HG02885 (cell line): ENCODE results near the gene SLC25A23.
"Not testable (repeated sequence)": the region's sequence is repeated elsewhere in the genome, so short reads cannot be mapped to it uniquely, and the experiment has no call there.

Experiments used
- ATAC-seq: cut with Tn5 transposase; IDR thresholded peaks from one replicate; pipeline ENCODE4 v1.9.1; 2021; ENCODE audit warnings: mild to moderate bottlenecking; ENCODE audit not compliant: unreplicated experiment, poor library complexity

Gene SLC25A23

DNA sequence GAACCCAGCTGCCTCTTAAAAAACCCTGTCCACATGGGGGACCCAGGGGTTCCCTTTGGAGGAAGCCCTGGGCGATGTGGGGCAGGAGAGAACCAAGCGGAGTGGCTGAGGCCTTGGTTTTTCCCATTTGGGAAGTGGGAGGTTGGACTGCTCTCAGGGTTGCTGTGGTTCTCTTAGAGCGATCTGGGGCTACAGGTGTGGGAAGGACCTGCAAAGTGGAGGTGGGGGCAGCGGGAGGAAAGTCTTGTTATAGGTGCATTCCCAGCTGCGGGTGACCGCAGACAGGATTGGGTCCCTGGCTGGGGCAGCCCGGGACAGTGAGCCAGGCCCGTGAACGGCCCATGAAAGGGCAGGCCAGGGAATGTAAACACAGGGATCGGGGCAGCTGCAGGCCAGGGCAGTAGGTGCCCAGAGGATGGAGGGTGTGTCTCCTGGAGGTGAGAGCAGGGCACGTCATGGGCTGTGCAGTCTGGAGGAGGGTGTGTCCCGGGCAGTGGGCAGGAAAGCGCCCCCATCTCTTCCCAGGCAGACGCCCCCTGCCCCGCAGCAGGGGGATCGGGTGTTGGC, 814 bp downstream of the SLC25A23 start:
- ATAC-seq: no peak

- ATAC-seq: no peak
Measured at GRCh38 chr19:6457958-6458694, 1.5 kb downstream of the SLC25A23 start.

- ATAC-seq: no peak
Measured at GRCh38 chr19:6455924-6456323, 3.7 kb downstream of the SLC25A23 start.

DNA sequence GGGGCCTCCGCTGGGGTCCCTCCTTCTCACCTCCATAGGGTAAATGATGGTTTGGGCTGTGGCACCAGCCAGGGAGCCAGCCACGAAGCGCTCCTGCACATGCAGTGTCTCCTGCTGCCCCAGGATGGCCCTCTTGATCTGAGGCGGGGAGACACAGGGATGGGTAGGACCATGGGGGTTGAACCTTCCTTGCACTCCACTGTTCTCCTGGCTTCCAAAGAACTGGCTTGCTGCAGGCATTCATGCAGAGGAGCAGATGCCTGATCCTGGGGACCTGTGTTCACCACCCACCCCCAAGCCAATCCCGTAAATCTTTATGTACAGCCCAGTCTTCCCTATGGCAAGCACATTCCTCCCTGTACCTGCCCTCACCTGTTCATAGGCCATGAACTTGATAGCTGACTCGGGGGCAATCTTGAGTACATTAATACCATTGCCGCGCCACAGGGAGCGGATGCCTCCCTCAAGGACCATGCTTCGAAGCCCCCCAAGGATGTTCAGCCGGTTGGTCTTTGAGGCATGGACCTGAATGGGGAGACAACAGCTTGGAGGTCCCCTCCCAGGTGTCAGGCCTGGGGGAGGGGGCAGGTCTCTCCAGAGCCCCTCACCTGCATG, 5.5 kb downstream of the SLC25A23 start:
- ATAC-seq: no peak

GRCh38 chr19:6452899-6453298, 6.7 kb downstream of the SLC25A23 start:
- ATAC-seq: no peak

- no peak for ATAC-seq
Measured at GRCh38 chr19:6452223-6452614, 7.4 kb downstream of the SLC25A23 start.

DNA sequence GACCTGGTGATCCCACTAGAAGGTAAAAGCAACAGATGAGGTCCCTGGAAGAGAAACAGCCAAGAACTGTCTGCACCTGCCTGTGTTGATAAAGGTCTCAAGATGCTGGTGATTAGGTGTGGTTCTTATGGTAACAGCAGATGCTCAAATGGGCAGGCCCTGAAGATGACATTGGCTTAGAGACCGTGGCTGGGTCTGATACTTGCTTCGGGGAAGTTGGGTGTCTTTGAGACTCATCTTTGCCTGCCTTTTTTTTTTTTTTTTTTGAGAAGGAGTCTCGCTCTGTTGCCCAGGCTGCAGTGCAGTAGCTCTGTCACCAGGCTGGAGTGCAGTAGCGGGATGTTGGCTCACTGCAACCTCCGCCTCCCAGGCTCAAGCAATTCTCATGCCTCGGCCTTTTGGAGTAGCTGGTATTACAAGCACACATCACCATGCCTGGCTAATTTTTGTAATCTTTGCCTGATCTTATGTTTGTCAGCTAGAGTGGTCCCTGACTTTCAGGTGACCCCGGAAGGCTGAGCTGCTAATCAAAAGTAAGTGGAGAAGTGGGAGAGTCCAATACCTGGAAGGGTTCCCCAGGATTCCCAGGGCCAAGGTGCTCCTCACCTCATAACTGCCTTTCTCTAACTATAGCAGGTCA, 7.9 kb downstream of the SLC25A23 start:
- no peak for ATAC-seq

DNA sequence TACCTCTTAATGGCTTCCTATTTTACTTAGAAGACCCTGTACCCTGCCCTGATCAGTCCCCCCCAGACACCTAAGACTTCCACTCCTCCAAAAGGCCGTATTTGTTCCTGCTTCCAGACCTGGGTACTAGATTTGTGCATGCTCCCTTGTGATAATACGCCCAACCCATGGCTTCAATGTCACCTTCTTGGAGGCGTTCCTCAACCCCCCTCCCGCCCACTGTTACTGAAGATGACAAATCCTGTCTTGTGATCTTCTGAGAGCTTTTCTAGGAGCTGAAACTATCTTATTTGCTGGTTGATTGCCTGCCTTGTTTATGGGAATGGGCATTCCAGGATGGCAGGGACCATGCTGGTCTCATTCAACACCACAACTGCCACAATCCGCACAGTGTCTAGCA, 9.4 kb downstream of the SLC25A23 start:
- ATAC-seq: no peak

DNA sequence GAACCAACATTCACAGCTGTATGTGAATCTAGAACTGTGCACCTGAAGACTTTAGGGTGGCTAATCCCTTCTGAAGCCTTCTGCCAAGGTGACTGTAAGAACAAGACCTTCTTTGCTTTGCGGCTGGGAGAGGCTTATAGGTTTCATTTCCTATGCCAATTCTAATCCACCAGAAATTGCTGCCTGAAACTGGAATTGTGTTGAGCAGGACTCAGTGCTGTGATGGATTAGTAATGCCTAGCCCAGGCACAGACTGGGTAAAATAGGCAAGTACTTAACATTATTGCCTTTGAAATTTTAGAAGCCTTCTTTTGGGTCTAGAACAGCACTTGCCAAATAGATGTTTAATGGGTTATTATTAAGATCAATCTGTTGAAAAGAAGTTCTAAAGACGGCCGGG, 11.5 kb downstream of the SLC25A23 start:
- ATAC-seq: no peak

GRCh38 chr19:6446452-6446851, 13.1 kb downstream of the SLC25A23 start:
- ATAC-seq: no peak

- ATAC-seq: no peak
Measured at GRCh38 chr19:6443986-6444385, 15.6 kb downstream of the SLC25A23 start.

DNA sequence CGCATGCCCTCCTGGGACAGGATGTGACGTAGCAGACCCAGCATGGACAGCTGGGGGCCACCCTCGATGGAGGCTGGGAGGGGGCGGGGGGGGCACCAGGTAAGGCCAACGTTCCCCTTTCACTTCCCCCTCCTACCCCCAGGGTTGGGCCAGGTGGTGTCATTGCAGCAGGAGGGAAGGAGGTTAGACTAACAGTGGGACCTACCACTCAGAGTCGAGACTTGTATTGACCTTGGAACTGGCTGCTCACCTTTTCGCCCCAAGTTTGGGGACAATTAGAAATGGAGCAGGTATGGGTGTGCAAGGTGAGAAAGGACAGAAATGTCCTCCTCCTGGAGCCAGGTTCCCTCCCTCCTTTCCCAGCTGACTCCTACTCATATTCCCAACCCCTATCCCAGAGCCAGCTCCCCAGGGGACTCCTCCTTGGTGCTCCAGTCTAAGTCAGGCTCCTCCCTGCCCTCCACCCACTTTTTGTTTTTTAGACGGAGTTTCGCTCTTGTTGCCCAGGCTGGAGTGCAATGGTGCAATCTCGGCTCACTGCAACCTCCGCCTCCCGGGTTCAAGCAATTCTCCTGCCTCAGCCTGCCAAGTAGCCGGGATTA, 17.4 kb downstream of the SLC25A23 start:
- ATAC-seq: no peak

GRCh38 chr19:6440905-6441304, 18.7 kb downstream of the SLC25A23 start:
- ATAC-seq: no peak

GRCh38 chr19:6439743-6440142, 19.8 kb downstream of the SLC25A23 start:
- ATAC-seq: no peak

DNA sequence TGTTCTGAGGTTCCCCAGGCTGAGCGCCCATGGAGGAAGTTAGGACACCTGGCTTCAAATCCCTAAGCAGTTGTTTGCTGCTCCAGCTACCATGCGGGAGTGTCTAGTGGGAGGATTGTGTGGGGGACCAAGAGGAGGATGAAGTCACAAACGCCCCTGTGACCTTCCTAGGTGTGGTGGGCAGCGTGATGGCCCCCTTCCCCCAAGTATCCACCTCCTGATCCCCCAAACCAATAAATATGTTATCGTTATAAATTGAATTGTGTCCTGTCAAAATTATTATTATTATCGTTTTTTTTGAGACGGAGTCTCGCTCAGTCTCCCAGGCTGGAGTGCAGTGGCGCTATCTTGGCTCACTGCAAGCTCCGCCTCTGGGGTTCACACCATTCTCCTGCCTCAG, 25.9 kb downstream of the SLC25A23 start, which contains the start of gene SLC25A41:
SLC25A41 (minus strand) TSS at position 101 of the 400 bp plus-strand sequence; CDS start at position 31, 70 bp downstream.
- ATAC-seq: no peak

DNA sequence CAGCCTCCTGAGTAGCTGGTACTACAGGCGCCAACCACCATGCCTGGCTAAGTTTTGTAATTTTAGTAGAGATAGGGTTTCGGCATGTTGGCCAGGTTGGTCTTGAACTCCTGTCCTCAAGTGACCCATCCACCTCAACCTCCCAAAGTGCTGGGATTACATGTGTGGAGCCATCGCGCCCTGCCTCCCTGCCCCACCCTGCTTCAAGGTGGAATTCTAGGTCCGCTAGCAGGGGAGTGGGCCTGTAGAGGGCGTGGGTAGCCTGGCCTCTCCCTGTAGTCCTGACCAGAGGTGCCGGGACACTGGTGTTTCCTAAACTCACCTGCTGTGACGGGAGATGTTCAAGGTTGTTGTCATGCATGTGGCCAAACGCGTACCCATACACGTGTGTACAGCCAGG, 26.4 kb downstream of the SLC25A23 start:
- no peak for ATAC-seq

DNA sequence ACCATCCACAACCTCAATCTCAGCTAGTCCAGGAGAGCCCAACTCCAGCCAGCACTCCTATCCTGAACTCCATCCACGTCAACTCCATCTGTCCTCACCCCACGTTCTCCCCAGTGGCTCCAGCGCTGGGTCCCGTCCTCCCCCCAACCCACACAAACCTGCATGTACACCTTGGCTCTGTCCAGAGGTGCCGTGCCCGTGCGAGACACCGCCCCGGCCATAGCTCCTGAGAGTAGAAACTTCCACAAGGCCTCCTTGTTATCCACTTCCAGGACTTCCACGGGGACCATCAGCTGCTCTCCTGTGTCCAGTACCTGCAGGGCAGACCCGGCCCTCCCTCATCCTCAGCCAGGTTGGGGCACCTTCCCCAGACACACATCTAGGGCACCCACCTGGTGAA, 27.7 kb downstream of the SLC25A23 start:
- no peak for ATAC-seq

DNA sequence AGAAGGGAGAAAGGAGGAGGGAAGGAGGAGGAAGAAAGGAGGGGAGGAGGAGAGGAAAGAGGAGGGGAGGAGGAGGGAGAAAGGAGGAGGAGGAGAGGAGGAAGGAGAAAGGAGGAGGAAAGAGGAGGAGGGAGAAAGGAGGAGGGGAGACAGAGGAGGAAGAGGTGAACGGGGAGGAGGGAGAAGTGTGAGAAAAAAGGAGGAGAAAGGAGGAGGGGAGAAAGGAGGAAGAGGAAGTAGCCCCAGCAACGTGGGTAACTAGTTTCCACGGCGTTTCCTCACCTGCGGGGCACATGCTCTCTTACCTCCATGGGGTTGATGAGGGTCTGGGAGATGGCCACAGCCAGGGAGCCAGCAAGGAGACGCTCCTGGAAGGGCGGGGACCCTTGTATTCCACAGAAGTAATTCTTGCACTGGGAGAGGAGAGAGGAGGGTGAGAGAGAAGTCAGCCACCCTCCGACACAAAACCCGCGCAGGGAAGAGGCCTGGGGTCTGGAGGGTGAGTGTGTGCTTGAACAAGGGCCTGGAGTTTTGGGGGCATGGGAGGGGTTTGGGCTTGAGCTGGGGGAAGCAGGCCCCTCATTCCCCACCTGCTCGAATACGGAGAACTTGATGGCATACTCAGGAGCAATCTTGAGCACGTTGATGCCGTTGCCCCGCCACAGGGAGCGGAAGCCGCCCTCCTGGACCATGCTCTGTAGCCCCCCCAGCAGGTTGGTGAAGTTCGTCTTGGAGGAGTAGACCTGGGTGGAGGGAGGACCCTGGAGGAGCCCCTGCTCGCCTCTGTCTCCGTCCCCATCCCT, 30.0 kb downstream of the SLC25A23 start:
- ATAC-seq: no peak

GRCh38 chr19:6428692-6429418, 30.7 kb downstream of the SLC25A23 start:
- ATAC-seq: not testable (repeated sequence)
